HFF-Myc (cell line): ENCODE results near the gene CAMTA1.

Experiments
- DNase-seq: peaks from one replicate; pipeline ENCODE4 v3.0.0-alpha.2; 2011; ENCODE audit warnings: low read depth; ENCODE audit errors: extremely low read depth
- H3K4me3 ChIP-seq: replicated peaks from 2 replicates; pipeline ENCODE4 v1.5.1; 2011; ENCODE audit warnings: low read depth, mild to moderate bottlenecking, control low read depth, low read length
- CTCF ChIP-seq: IDR thresholded peaks from 2 replicates; pipeline ENCODE4 v1.5.1; 2012; ENCODE audit warnings: mild to moderate bottlenecking, low read depth, low read length, control low read depth; ENCODE audit errors: missing control alignments

CAMTA1 gene

DNA sequence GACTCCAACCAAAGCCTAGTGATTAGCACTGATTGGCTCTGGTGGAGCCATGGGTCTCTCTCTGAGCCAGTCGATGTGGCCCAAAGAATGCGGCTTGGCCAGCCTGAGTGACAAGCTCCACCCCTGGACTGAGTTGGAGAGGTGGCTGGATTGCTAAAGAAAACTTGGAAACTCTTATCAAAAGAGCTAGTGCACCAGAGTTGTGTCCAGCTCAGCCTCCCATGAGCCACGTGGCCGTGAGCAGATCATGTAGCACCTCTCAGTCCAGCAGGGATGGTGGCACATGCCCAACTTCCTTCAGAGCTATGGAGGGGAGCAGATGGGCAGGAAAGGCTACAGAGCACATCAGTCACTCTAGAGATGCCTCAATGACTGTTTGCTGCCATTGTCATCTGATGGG, 843.0 kb downstream of the CAMTA1 start:
- no peak overlapping the region for H3K4me3 ChIP-seq
- no peak for TF ChIP-seq CTCF
- no peak for DNase-seq

- no peak for TF ChIP-seq CTCF
- H3K4me3 ChIP-seq = no peak overlapping the region
- no peak for DNase-seq
Observed at GRCh38 chr1:7629011-7629410, 843.8 kb downstream of the CAMTA1 start.

- no peak overlapping the region for H3K4me3 ChIP-seq
- no peak for DNase-seq
- no peak for TF ChIP-seq CTCF
Observed at GRCh38 chr1:7629465-7630195, 844.4 kb downstream of the CAMTA1 start.

DNA sequence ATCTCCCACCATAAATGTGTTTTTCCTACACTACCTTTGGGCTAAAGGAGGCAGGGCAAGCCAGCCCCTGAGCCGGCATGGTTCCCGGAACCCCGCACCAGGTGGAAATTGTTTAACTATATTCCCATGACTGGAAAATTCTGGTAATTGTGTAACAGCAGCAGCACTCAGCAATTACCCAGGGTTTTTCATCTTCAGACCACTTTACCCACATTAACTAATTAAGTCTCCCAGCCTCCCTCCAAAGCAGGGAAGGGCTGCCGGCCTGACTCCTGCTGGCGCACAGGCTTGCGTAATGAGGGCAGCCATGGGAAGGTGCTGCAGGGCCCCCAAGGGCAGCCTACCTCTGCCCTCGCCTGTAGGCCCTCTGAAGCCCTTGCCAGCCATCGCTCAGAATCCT, 845.1 kb downstream of the CAMTA1 start:
- no peak overlapping the region for H3K4me3 ChIP-seq
- DNase-seq = no peak
- TF ChIP-seq CTCF = no peak

- no peak for DNase-seq
- TF ChIP-seq CTCF = no peak
- no peak overlapping the region for H3K4me3 ChIP-seq
Observed at GRCh38 chr1:7632176-7632575, 846.9 kb downstream of the CAMTA1 start.

GRCh38 chr1:7632681-7633080, 847.4 kb downstream of the CAMTA1 start:
- TF ChIP-seq CTCF = no peak
- H3K4me3 ChIP-seq = no peak overlapping the region
- no peak for DNase-seq
